GM12891 (cell line): ENCODE data around the gene CD96.
"Not testable (repeated sequence)": the region's sequence is repeated elsewhere in the genome, so short reads cannot be mapped to it uniquely, and the experiment has no call there.

Source experiments
- DNase-seq: peaks from one replicate; pipeline ENCODE4 v3.0.0; 2011; ENCODE audit warnings: low spot score; ENCODE audit not compliant: insufficient read length
- FAIRE-seq: peaks from 2 replicates; lab custom pipeline; 2011; peaks lifted over from hg19 to GRCh38; lab: Jason Lieb, UNC
- PAX5 ChIP-seq: IDR thresholded peaks from 2 replicates; pipeline ENCODE4 v1.6.1; 2011; ENCODE audit warnings: low read length, moderate library complexity, mild to moderate bottlenecking; ENCODE audit not compliant: insufficient read depth, severe bottlenecking
- POLR2A ChIP-seq: IDR thresholded peaks from 2 replicates; pipeline ENCODE4 v1.6.1; 2011; ENCODE audit warnings: low read depth, low read length, control low read depth
- POLR2AphosphoS5 ChIP-seq: IDR thresholded peaks from 2 replicates; pipeline ENCODE4 v1.6.1; 2011; ENCODE audit warnings: low read depth, low read length, control low read depth
- POU2F2 ChIP-seq: IDR thresholded peaks from 2 replicates; pipeline ENCODE4 v1.6.1; 2011; ENCODE audit warnings: low read depth, mild to moderate bottlenecking, control low read depth, low read length, moderate library complexity
- SPI1 ChIP-seq: IDR thresholded peaks from 2 replicates; pipeline ENCODE4 v1.6.1; 2011; ENCODE audit warnings: low read depth, low read length, control low read depth
- TAF1 ChIP-seq: IDR thresholded peaks from 2 replicates; pipeline ENCODE4 v1.6.1; 2011; ENCODE audit warnings: low read depth, low read length, control low read depth

The CD96 gene

GRCh38 chr3:111548756-111549155 lies 6.8 kb downstream of the CD96 start:
- no peak for FAIRE-seq
- no peak for TF ChIP-seq PAX5
- TF ChIP-seq POLR2A: no peak
- TF ChIP-seq POU2F2: no peak
- TF ChIP-seq SPI1: no peak
- TF ChIP-seq TAF1: no peak
- no peak for TF ChIP-seq POLR2AphosphoS5
- no peak for DNase-seq

- not testable (repeated sequence) for FAIRE-seq
These were observed 19.9 kb downstream of the CD96 start for GRCh38 chr3:111561902-111562301.

DNA sequence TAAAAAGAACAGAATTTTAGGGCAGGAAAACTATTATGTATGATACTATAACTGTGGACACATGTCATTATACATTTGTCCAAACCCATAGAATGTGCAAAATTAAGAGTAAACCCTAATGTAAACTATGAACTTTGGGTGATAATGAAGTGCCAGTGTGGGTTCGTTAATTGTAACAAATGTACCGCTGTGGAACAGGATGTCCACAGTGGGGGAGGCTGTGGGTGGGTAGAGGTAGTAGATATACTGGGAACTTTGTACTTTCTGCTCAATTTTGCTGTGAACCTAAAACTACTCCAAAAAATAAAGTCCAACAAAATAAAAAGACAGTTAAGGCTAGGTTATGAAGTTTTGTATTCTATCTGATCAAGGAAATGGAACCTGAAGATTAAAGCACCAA lies 24.8 kb downstream of the CD96 start:
- TF ChIP-seq PAX5 (no peak), SPI1 (no peak), POLR2AphosphoS5 (no peak), TAF1 (no peak), POLR2A (no peak), POU2F2 (no peak)
- DNase-seq (no peak), FAIRE-seq (no peak)

More at GRCh38 chr3:111561902-111562301, 19.9 kb downstream of the CD96 start:
- DNase-seq: not testable (repeated sequence)

- no peak for DNase-seq
- FAIRE-seq: no peak
- TF ChIP-seq TAF1 (no peak), PAX5 (no peak), POLR2A (no peak), SPI1 (no peak), POU2F2 (no peak), POLR2AphosphoS5 (no peak)
These were observed 26.4 kb downstream of the CD96 start for GRCh38 chr3:111568355-111568754.

DNA sequence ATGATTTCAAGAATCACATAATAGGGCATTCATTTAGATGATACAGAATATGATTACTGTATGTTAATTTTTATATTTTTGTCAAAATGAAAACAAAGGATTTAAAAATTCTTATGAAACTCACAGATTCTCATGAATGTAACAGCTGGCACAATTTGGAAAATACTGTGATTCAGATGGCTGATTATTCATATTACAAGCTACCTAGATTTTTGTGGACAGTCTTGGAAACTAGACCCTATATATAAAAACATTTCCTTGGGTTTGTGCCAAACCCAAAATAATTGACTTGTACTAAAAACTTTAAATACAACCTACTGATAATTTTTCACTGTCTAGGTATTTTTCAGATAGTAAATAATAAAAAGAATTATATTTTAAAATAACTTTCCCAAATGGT lies 26.9 kb downstream of the CD96 start:
- no peak for TF ChIP-seq POU2F2
- no peak for TF ChIP-seq SPI1
- TF ChIP-seq POLR2AphosphoS5: no peak
- no peak for TF ChIP-seq PAX5
- no peak for TF ChIP-seq POLR2A
- TF ChIP-seq TAF1: no peak
- FAIRE-seq (no peak), DNase-seq (no peak)

DNA sequence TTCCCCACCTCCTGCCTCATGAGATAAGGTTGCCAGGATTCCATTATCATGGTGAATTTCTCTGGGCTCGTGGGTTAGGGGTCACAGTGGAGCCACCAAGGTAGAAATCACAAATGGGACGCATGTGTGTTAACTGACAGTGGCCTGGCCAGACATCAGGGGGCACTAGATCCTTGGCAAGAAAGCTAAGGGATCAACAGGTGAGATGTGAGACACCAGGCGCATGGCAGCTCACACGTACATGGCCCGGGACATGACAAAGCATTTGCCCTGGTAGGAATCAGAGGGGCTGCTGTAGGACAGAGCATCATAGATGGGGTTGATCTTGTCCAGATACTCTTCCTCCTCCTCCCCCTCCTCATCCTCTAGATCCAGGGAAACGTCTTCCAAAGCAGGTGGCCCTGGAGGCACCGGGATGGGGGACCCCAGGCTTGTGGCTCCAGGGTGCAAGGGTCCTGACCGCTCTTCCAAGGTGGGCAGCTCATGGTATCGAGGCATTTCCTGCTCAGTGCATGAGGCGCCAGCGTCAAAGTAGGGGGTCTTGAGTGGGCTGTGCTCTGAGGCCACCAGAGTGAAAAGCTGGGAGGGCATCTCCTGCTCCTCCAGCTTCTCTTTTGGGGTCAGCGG lies 28.5 kb downstream of the CD96 start:
- FAIRE-seq (no peak), DNase-seq (no peak)
- TF ChIP-seq TAF1 (no peak), PAX5 (no peak), SPI1 (no peak), POU2F2 (no peak)

GRCh38 chr3:111571282-111571681 lies 29.3 kb downstream of the CD96 start:
- no peak for TF ChIP-seq POLR2A
- TF ChIP-seq PAX5: no peak
- TF ChIP-seq POLR2AphosphoS5: no peak
- TF ChIP-seq TAF1: no peak
- TF ChIP-seq SPI1: no peak
- TF ChIP-seq POU2F2: no peak
- FAIRE-seq (no peak), DNase-seq (no peak)

GRCh38 chr3:111571907-111572460 lies 30.0 kb downstream of the CD96 start:
- no peak for TF ChIP-seq POLR2A
- no peak for TF ChIP-seq PAX5
- TF ChIP-seq TAF1: no peak
- no peak for FAIRE-seq
- no peak for DNase-seq

DNA sequence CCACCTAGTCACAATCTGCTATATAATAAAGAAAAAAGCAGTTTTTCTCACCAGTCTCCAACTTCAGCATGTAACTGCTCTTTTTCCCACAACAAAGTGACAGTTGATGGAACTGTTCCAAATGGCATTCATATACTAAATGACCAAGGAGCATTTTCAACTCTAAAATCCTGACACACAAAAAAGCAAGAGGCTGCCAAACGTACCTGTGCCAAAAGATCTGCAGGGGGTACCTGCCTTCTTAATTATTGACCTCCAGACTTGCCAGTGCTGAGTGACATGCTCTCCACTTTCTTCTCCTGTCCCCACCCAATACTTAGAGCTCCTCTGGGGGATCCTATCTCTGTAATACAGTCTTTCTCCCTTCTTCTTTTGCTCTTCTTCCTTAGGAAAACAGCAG lies 35.1 kb downstream of the CD96 start:
- DNase-seq: no peak
- TF ChIP-seq TAF1 (no peak), POLR2A (no peak), POLR2AphosphoS5 (no peak), POU2F2 (no peak), SPI1 (no peak), PAX5 (no peak)
- no peak for FAIRE-seq

GRCh38 chr3:111577798-111578685 lies 36.0 kb downstream of the CD96 start:
- TF ChIP-seq PAX5 (no peak), POU2F2 (no peak), TAF1 (no peak)
- FAIRE-seq (no peak), DNase-seq (no peak)
